SK-N-SH treated with all-trans-retinoic acid at 6 μM for 48 hours (cell line): ENCODE data around the gene ZNF384.

Source experiments
- ARNTL ChIP-seq: fragments of 450-650 bp; formaldehyde crosslinking; IDR thresholded peaks from 2 replicates; pipeline ENCODE4 v1.5.0; 2020; ENCODE audit warnings: low read depth, mild to moderate bottlenecking, moderate library complexity, borderline replicate concordance
- CSDC2 ChIP-seq: fragments of 250-450 bp; sonication (Bioruptor Pico); IDR thresholded peaks from 2 replicates; pipeline ENCODE4 v1.5.0; 2020; ENCODE audit warnings: mild to moderate bottlenecking, moderate library complexity
- CSRNP3 ChIP-seq: fragments of 250-450 bp; sonication (Bioruptor Pico); IDR thresholded peaks from 2 replicates; pipeline ENCODE4 v1.5.1; 2021; ENCODE audit warnings: mild to moderate bottlenecking, moderate library complexity
- ESRRG ChIP-seq: fragments of 250-450 bp; sonication (Bioruptor Pico); IDR thresholded peaks from 2 replicates; pipeline ENCODE4 v1.6.1; 2021; ENCODE audit warnings: mild to moderate bottlenecking
- GLIS3 ChIP-seq: fragments of 250-450 bp; sonication (Bioruptor Pico); IDR thresholded peaks from 2 replicates; pipeline ENCODE4 v1.5.0; 2020; ENCODE audit warnings: mild to moderate bottlenecking, moderate library complexity
- OSR1 ChIP-seq: fragments of 250-450 bp; sonication (Bioruptor Pico); IDR thresholded peaks from 2 replicates; pipeline ENCODE4 v1.8.0; 2022; ENCODE audit warnings: moderate library complexity, mild to moderate bottlenecking, inconsistent platforms
- PATZ1 ChIP-seq: fragments of 250-450 bp; sonication (Bioruptor Pico); IDR thresholded peaks from 2 replicates; pipeline ENCODE4 v1.8.0; 2020; ENCODE audit warnings: mild to moderate bottlenecking, moderate library complexity, borderline replicate concordance
- RARB ChIP-seq: fragments of 250-450 bp; sonication (Bioruptor Pico); IDR thresholded peaks from 2 replicates; pipeline ENCODE4 v1.8.0; 2021; ENCODE audit warnings: mild to moderate bottlenecking, moderate library complexity
- TCF4 ChIP-seq: fragments of 250-450 bp; sonication (Bioruptor Pico); IDR thresholded peaks from 2 replicates; pipeline ENCODE4 v1.8.0; 2021; ENCODE audit warnings: mild to moderate bottlenecking, moderate library complexity, borderline replicate concordance
- TSHZ2 ChIP-seq: fragments of 250-450 bp; sonication (Bioruptor Pico); IDR thresholded peaks from 2 replicates; pipeline ENCODE4 v1.5.0; 2020; ENCODE audit warnings: mild to moderate bottlenecking, moderate library complexity
- ZFP3 ChIP-seq: fragments of 250-450 bp; sonication (Bioruptor Pico); IDR thresholded peaks from 2 replicates; pipeline ENCODE4 v1.5.0; 2020; ENCODE audit warnings: mild to moderate bottlenecking, moderate library complexity
- ZFP30 ChIP-seq: fragments of 450-650 bp; formaldehyde crosslinking; IDR thresholded peaks from 2 replicates; pipeline ENCODE4 v1.5.0; 2022; ENCODE audit warnings: mild to moderate bottlenecking, moderate library complexity
- ZNF565 ChIP-seq: fragments of 450-650 bp; formaldehyde crosslinking; conservative IDR thresholded peaks from 2 replicates; pipeline ENCODE4 v1.5.0; 2020; ENCODE audit warnings: low read depth, mild to moderate bottlenecking, moderate library complexity

- TF ChIP-seq ZFP30 (CRISPR knock-in tag) (no peak), ESRRG (CRISPR knock-in tag) (no peak), ARNTL (CRISPR knock-in tag) (no peak), PATZ1 (CRISPR knock-in tag) (no peak), OSR1 (CRISPR knock-in tag) (no peak), GLIS3 (CRISPR knock-in tag) (no peak), TCF4 (CRISPR knock-in tag) (no peak), ZFP3 (CRISPR knock-in tag) (no peak), RARB (no peak), CSRNP3 (CRISPR knock-in tag) (no peak), ZNF565 (CRISPR knock-in tag) (no peak), TSHZ2 (CRISPR knock-in tag) (no peak), CSDC2 (CRISPR knock-in tag) (no peak)
These were observed 70.5 kb downstream of the ZNF384 start for GRCh38 chr12:6618483-6619225.
